Activated CD4-positive, alpha-beta T cell treated with anti-CD3 and anti-CD28 coated beads, Interleukin-2, amount 50 U/mL, for 4 hours (primary cell): ENCODE data around the gene SLITRK5.

Experiments used
- DNase-seq, 2 experiments: peaks; one replicate each; pipeline ENCODE4 v3.0.0-alpha.2; 2020

Gene SLITRK5, protein sequence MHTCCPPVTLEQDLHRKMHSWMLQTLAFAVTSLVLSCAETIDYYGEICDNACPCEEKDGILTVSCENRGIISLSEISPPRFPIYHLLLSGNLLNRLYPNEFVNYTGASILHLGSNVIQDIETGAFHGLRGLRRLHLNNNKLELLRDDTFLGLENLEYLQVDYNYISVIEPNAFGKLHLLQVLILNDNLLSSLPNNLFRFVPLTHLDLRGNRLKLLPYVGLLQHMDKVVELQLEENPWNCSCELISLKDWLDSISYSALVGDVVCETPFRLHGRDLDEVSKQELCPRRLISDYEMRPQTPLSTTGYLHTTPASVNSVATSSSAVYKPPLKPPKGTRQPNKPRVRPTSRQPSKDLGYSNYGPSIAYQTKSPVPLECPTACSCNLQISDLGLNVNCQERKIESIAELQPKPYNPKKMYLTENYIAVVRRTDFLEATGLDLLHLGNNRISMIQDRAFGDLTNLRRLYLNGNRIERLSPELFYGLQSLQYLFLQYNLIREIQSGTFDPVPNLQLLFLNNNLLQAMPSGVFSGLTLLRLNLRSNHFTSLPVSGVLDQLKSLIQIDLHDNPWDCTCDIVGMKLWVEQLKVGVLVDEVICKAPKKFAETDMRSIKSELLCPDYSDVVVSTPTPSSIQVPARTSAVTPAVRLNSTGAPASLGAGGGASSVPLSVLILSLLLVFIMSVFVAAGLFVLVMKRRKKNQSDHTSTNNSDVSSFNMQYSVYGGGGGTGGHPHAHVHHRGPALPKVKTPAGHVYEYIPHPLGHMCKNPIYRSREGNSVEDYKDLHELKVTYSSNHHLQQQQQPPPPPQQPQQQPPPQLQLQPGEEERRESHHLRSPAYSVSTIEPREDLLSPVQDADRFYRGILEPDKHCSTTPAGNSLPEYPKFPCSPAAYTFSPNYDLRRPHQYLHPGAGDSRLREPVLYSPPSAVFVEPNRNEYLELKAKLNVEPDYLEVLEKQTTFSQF

DNA sequence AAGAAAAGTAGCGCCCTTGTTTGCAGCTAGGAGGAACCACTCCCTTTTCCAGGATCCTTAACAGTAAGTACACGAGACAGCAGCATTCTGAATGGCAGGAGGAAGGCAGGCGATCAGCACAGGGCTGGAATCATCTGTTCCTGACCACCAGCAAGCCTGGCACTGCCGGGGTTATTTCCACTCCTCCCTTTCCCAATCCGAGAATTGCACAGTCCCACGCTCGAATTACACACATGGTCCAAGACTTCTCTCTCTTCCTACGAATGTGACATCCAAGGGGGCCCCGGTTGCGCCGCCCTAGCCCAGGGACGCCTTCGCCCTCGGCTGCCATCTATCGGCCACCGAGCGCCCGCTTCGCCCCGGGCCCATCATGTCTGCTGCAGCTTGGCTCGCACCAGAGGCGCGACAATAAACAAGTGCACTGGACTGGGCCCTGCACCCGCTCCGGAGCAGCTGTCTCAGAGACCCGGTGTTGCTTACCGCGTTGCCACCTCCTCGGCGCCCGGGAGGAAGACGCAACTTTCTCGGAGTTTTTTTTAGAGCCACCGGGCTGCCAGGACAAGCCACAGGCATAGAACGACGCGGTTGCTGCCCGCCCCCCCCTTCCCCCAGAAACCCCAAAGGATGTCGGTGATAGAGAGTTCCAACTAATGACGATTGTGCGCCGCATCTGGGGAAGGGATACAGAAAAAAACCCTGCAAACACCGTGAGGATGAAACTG is at the start of gene SLITRK5:
SLITRK5 (plus strand) TSS at position 341 of the 722 bp plus-strand sequence. CDS start 4,018 bp downstream, outside the sequence.
- peak in 1 of 2 experiments; percentile 12 for DNase-seq

DNA sequence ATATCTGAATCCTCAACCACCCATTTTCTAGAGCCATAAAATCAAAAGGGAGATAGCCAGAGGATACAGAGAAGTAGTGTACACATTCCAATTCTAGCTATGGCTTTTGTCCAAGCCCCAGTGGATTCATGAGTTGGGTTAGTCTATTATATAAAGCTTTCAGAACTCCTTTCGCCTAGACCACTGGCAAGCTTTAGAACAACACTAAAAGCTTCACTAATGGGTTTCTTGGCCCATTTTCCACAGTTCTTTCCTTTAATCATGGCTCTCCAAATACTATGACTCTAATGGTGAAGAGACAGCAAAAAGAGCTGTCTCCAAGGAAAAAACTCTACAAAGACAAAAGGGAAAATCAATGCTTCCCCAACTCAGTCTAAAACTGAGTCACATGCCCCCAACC is 48.2 kb upstream of the SLITRK5 start:
- no peak for DNase-seq

DNA sequence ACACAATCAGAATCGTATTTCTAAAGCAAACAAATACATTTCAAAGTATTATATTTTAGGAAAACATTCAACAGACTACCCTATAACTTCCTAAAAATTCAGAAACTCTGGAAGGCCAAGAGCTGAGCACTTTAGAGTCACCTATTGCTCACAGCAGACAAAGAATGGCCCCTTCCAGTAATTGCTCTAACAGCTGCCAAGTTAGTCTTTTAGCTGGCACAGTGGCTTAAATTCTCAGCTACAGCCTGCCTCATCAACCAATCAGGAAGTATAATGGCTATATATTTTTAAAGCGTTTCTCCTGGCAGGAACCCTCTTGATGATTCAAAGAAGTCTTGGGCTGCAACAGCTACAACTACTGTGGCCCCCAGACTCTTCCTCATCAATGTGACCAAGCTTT is 14.9 kb upstream of the SLITRK5 start:
- DNase-seq: no peak

DNA sequence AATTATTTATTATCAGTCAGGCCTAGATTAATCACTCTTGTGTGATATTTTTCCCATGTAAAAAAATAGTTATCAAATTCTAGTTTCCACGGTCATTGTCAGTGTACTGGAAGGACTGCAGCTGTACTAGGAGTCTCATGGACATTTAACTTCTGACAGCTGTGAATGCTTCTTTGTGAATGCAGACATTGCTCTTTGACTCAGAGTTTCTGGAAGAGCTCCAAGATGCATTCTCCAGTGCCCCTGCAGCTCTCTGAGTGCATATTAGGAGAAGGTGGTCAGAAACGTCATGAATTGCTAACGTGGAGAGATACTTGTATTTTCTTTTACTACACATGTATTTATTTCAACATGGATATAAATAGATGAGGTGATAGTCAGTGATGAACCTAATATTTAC is 9.7 kb upstream of the SLITRK5 start:
- DNase-seq: no peak

DNA sequence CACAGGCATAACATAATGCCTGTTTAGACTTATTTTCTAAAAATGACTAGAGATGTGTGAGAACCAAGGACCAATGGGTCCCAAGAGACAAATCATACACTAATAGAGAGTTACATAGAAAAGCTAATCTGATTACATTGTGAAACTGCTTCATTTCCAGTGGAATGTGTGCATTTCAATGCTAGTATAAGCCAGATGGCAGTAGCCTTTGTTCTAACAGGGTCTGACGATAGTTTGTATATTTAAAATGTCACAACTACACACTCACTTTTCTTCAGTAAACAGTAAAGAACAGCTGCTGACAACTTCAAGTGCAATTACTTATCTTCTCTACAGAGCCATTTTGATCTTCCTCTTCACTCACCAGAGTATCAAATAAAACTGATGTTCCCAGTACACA is 4.3 kb upstream of the SLITRK5 start:
- DNase-seq: no peak

DNA sequence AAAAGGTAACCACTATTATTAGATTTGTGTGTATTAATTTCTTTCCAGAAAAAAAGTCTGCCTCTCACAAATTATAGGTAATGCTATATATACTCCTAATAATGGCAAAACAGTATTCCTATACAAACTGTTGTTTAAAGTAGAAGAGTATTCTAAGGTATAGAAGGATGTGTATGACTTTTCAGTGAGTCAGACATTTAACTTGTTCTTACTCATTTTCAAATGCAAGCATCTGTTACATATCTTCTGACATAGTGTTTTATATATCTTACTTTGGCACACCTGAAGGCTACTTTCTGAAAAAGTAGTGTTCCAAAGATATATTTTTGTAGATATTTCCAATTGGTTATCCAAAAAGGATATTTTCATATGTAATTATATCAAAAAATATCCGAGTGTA is 3.5 kb upstream of the SLITRK5 start:
- DNase-seq: no peak

DNA sequence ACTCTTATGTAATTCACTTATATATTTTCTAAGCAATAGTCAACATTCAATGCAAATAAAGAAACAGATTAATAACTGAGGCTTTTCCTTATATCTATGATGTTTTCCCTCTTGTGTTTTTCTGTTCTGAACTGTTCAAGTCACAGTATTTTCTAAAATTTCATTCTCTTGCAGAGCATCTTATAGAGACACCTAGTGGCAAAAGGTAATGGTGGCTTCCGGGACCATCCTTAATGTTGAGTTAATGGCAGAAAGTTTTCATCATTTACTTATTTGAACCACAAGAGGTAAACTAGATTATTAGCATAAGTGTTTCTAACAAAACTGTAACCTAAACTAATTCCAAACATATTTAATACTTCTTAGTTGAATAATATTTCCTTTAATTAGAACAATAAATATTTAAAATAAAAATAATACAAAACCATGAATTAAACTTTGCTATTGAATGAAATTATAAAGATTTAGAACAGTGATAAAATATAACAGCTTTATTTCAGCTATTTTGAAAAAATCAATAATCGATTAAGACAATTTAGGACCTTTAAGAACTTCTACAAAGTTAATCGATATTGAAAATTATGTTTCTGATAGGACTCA is 1.7 kb upstream of the SLITRK5 start:
- no peak for DNase-seq

DNA sequence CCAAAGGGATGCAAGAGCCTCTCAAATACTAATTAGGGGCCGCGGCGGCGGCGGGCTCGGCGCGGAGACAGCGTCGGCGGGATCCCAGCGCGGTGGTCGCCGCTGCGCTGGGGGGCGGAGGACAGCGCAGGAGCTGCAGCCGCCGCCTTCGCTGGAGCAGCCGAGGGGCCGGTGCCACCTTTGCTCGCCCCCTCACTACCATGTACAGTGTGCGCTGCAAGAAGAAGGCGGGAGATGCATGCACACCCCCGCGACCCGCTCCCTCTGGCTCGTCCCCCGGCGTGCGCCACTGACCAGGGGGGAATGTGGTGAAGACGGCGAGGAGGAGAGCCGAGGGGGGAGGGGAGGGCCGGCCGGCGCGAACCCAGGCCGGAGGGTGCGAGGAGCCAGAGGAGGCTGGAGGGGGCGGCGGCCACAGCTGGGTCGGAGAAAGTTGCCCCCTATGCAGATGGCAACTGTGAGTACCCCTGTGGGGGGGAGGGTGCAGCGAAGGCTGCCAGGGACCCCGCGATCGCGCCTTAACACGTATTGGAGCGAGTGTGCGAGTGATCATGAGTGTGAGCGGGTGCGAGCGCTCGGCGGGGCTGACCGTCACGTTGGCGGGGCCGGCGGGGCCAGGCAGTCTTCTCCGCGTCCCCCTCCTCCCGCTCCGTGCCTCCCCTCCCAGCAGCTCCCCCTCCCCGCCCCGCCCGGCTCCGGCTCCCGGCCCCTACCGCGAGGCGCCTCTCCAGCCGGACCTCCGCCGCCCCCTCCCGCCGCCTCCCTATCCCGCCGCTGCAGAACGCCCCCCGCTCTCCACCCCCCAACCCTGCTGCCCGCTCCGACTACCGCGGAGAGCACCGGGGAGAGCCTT is 808 bp downstream of the SLITRK5 start:
- DNase-seq: no peak

DNA sequence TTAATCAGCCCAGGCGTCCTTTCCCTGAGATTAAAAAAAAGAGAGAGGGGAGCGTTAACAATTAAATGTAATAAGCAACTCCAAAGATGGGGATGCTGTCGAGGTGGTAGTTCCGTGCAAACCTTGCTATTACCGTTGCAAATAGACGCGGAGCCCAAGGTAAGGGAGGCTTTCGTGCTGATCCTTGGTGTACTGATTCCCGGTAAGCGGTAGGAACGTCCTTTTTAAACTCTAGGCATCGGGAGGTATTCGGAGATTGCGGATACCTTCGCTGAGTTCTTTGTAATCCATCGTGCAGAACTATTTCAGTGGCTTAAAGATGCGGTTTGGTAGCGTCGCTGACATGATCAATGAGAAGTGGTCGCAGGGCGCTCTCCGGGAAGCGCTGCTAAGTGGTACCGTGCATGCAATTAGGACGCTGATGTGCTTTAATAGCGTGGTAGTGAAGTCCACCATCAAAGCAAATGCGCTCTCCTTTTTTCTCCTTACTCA is 3.1 kb downstream of the SLITRK5 start:
- DNase-seq: no peak

DNA sequence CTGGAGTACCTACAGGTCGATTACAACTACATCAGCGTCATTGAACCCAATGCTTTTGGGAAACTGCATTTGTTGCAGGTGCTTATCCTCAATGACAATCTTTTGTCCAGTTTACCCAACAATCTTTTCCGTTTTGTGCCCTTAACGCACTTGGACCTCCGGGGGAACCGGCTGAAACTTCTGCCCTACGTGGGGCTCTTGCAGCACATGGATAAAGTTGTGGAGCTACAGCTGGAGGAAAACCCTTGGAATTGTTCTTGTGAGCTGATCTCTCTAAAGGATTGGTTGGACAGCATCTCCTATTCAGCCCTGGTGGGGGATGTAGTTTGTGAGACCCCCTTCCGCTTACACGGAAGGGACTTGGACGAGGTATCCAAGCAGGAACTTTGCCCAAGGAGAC is 4.7 kb downstream of the SLITRK5 start:
- DNase-seq: no peak

DNA sequence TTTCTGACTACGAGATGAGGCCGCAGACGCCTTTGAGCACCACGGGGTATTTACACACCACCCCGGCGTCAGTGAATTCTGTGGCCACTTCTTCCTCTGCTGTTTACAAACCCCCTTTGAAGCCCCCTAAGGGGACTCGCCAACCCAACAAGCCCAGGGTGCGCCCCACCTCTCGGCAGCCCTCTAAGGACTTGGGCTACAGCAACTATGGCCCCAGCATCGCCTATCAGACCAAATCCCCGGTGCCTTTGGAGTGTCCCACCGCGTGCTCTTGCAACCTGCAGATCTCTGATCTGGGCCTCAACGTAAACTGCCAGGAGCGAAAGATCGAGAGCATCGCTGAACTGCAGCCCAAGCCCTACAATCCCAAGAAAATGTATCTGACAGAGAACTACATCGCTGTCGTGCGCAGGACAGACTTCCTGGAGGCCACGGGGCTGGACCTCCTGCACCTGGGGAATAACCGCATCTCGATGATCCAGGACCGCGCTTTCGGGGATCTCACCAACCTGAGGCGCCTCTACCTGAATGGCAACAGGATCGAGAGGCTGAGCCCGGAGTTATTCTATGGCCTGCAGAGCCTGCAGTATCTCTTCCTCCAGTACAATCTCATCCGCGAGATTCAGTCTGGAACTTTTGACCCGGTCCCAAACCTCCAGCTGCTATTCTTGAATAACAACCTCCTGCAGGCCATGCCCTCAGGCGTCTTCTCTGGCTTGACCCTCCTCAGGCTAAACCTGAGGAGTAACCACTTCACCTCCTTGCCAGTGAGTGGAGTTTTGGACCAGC is 5.3 kb downstream of the SLITRK5 start:
- DNase-seq: no peak

DNA sequence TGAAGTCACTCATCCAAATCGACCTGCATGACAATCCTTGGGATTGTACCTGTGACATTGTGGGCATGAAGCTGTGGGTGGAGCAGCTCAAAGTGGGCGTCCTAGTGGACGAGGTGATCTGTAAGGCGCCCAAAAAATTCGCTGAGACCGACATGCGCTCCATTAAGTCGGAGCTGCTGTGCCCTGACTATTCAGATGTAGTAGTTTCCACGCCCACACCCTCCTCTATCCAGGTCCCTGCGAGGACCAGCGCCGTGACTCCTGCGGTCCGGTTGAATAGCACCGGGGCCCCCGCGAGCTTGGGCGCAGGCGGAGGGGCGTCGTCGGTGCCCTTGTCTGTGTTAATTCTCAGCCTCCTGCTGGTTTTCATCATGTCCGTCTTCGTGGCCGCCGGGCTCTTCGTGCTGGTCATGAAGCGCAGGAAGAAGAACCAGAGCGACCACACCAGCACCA is 5.9 kb downstream of the SLITRK5 start:
- DNase-seq: no peak

DNA sequence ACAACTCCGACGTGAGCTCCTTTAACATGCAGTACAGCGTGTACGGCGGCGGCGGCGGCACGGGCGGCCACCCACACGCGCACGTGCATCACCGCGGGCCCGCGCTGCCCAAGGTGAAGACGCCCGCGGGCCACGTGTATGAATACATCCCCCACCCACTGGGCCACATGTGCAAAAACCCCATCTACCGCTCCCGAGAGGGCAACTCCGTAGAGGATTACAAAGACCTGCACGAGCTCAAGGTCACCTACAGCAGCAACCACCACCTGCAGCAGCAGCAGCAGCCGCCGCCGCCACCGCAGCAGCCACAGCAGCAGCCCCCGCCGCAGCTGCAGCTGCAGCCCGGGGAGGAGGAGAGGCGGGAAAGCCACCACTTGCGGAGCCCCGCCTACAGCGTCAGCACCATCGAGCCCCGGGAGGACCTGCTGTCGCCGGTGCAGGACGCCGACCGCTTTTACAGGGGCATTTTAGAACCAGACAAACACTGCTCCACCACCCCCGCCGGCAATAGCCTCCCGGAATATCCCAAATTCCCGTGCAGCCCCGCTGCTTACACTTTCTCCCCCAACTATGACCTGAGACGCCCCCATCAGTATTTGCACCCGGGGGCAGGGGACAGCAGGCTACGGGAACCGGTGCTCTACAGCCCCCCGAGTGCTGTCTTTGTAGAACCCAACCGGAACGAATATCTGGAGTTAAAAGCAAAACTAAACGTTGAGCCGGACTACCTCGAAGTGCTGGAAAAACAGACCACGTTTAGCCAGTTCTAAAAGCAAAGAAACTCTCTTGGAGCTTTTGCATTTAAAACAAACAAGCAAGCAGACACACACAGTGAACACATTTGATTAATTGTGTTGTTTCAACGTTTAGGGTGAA is 6.6 kb downstream of the SLITRK5 start:
- DNase-seq: no peak

DNA sequence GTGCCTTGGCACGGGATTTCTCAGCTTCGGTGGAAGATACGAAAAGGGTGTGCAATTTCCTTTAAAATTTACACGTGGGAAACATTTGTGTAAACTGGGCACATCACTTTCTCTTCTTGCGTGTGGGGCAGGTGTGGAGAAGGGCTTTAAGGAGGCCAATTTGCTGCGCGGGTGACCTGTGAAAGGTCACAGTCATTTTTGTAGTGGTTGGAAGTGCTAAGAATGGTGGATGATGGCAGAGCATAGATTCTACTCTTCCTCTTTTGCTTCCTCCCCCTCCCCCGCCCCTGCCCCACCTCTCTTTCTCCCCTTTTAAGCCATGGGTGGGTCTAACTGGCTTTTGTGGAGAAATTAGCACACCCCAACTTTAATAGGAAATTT is 7.2 kb downstream of the SLITRK5 start:
- no peak for DNase-seq

DNA sequence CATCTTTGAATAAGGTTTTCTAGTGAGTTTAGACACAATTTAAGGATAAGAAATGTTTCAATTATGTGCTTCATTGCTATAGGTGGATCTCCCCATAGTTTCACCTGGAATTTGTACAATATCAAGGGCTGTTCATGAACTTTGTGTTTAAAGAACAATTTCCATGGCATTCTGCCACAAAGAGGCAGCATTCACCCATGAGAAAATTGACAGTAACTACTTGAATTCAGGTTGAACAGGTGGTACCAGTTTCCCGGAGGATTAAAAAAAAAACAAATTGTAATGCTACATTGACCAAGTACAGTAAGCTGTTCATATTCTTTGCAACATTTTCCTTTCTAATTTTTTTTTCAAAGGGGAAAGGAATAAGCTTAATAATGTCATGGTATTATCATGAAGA is 9.1 kb downstream of the SLITRK5 start:
- no peak for DNase-seq

DNA sequence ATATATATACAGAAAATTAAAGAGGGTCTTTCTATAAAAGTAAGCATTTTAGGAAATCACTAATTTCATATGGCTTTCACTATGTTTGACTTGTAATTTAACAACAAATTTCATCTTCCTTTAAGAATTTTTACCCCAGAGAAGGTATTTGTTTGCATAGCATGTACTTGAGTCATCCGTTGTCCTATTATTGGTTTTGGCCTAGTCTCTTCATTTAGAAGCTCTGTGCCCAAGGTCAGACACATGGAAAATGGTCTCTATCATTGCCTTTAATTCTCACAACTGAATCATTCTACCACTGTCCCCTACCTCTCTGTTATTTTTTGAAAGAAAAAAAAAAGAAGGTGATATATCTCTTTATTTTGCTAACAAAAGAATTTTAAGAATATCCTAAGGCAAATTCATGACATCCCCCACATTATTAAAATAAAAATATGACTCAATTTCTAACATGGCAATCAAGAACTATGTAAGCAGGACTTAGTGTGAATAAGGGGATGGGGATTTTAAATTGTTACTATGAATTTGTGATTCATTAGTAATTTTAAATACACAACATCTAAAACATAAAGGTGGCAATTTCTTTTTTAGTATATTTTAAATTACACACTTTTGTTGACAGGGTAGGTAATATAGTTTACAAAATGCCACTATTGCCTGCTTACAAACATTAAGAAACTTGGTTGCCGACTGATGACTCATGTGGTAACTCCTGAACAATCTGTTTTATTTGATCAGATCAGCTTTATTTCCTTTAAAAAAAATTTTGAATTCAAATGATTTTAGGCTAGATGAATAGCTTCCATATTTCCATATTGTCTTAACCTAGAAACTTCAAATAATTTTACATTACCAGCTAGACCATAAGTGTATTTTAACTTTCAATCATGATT is 13.9 kb downstream of the SLITRK5 start:
- DNase-seq: no peak

DNA sequence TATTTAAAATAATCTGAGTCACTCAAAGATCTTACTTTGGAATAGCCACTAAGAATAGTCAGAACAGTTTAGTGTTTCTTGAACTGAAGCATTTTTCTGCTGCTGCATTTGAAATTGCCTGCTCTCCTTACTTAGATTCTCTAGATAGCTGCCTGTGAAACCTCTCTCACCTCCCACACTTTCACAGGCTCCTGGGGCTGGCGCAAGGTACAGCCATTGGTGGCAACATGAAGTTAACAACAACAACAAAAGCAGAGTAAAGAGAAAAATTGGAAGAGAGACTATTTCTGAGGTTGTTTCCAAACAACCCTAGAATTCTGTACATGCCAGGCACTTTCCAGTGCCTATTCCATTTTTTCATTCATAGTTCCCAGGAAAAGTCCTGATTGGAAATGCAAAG is 25.3 kb downstream of the SLITRK5 start:
- no peak for DNase-seq

DNA sequence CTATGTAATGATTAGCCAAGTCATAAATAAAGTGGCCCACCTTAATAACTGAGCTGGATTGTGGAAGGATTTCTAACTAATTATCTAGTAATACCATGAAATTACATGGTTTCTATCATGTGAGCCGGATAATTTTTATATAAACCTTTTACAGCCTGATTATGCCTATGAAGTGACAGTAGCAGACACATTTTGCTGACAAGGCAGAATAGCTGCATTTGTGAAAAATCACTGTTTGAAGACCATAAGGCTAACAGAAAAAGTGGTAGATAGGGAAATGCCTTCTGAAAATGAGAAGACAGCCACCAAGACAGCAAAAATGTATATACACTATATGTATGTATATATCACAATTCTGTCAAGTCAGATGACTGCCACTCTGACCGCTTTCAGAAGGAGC is 27.1 kb downstream of the SLITRK5 start:
- no peak for DNase-seq

DNA sequence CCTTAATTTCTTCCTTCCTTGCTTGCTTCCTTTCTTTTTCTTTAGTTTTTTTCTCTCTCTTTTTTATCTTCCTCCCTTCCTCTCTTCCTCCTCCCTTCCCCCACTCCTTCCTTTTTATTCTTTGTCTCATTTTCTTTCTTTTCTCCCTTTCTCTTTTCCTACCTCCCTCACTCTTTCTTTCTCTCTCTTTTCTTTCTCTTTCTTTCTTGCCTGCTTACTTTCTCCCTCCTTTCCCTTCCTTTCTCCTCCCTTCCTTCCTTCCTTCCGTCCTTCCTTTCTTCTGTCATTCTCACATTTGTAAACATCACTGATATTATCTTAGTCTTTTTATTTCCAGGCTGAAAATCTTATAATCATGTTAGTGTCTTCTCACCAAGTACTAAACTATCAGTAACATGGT is 38.8 kb downstream of the SLITRK5 start:
- no peak for DNase-seq
